Liver (tissue), 9 donors: ENCODE results near the gene GPA33. TPM values are rescaled to one million over a fixed set of nuclear protein-coding genes. Genes with fewer than 3 reads are reported as not detected.

Source experiments
- DNase-seq: peaks from one replicate; pipeline ENCODE4 v3.0.0-alpha.2; 2017; ENCODE audit warnings: low spot score
- H3K27ac ChIP-seq, 2 donors: one replicate each; pipeline ENCODE4 v1.7.0; 2013; ENCODE audit warnings: inconsistent platforms in 2 of 2, low read length in 2 of 2, control low read depth in 1 of 2, low read depth in 1 of 2, mild to moderate bottlenecking in 1 of 2
- H3K27me3 ChIP-seq, 4 donors: one replicate each; pipeline versions ENCODE4 v1.6.1 to v1.7.0; 2013; ENCODE audit warnings: low read length in 3 of 4, inconsistent platforms in 1 of 4, mild to moderate bottlenecking in 1 of 4, moderate library complexity in 1 of 4; ENCODE audit not compliant: control insufficient read depth in 4 of 4, insufficient read depth in 4 of 4
- H3K36me3 ChIP-seq, 4 donors: one replicate each; pipeline versions ENCODE4 v1.6.1 to v1.7.0; 2013; ENCODE audit warnings: low read length in 3 of 4, mild to moderate bottlenecking in 3 of 4, low read depth in 1 of 4, moderate library complexity in 1 of 4; ENCODE audit not compliant: control insufficient read depth in 4 of 4, insufficient read depth in 3 of 4
- H3K4me1 ChIP-seq, 4 donors: one replicate each; pipeline versions ENCODE4 v1.6.1 to v1.7.0; 2013; ENCODE audit warnings: low read length in 3 of 4, mild to moderate bottlenecking in 3 of 4, moderate library complexity in 1 of 4; ENCODE audit not compliant: control insufficient read depth in 4 of 4, insufficient read depth in 4 of 4
- H3K4me3 ChIP-seq, 3 donors: one replicate each; pipeline versions ENCODE4 v1.6.1 to v1.7.0; 2013; ENCODE audit warnings: low read length in 3 of 3, control low read depth in 1 of 3, low read depth in 1 of 3, mild to moderate bottlenecking in 1 of 3
- H3K9ac ChIP-seq, 2 donors: one replicate each; pipeline ENCODE4 v1.7.0; 2013; ENCODE audit warnings: low read length in 2 of 2, mild to moderate bottlenecking in 2 of 2, moderate library complexity in 2 of 2, control low read depth in 1 of 2, low read depth in 1 of 2
- H3K9me3 ChIP-seq, 4 donors: one replicate each; pipeline versions ENCODE4 v1.6.1 to v1.7.0; 2013; ENCODE audit warnings: low read length in 3 of 4; ENCODE audit not compliant: control insufficient read depth in 4 of 4
- ATF3 ChIP-seq: IDR thresholded peaks from 2 replicates; pipeline ENCODE4 v1.6.1; 2016; ENCODE audit warnings: antibody characterized with exemption
- CTCF ChIP-seq: fragments of 150-350 bp; IDR thresholded peaks from 2 replicates; pipeline ENCODE4 v1.5.1; 2017; ENCODE audit warnings: improper control_type of control experiment, low read depth, low read length; ENCODE audit not compliant: missing input control
- EGR1 ChIP-seq, 2 donors: IDR thresholded peaks; 2 replicates each; pipeline ENCODE4 v1.6.1; 2016 to 2018; ENCODE audit warnings: antibody characterized with exemption in 2 of 2, low read depth in 2 of 2
- FOXA1 ChIP-seq: IDR thresholded peaks from 2 replicates; pipeline ENCODE4 v1.6.1; 2016; ENCODE audit warnings: antibody characterized with exemption
- FOXA2 ChIP-seq: IDR thresholded peaks from 2 replicates; pipeline ENCODE4 v1.6.1; 2016; ENCODE audit warnings: antibody characterized with exemption
- GABPA ChIP-seq, 2 donors: IDR thresholded peaks in 1 of 2; conservative IDR thresholded peaks in 1 of 2; 2 replicates each; pipeline ENCODE4 v1.6.1; 2016; ENCODE audit warnings: antibody characterized with exemption in 2 of 2, mild to moderate bottlenecking in 1 of 2, moderate library complexity in 1 of 2
- HNF4A ChIP-seq, 2 donors: conservative IDR thresholded peaks; 2 replicates each; pipeline ENCODE4 v1.6.1; 2016; ENCODE audit warnings: antibody characterized with exemption in 2 of 2, mild to moderate bottlenecking in 2 of 2
- HNF4G ChIP-seq: IDR thresholded peaks from 2 replicates; pipeline ENCODE4 v1.6.1; 2016; ENCODE audit warnings: antibody characterized with exemption
- JUND ChIP-seq, 2 donors: IDR thresholded peaks; 2 replicates each; pipeline ENCODE4 v1.6.1; 2016; ENCODE audit warnings: antibody characterized with exemption in 2 of 2
- MAX ChIP-seq: IDR thresholded peaks from 2 replicates; pipeline ENCODE4 v1.6.1; 2016; ENCODE audit warnings: antibody characterized with exemption
- NR2F2 ChIP-seq: IDR thresholded peaks from 2 replicates; pipeline ENCODE4 v1.6.1; 2016; ENCODE audit warnings: antibody characterized with exemption
- RAD21 ChIP-seq, 2 donors: IDR thresholded peaks; 2 replicates each; pipeline ENCODE4 v1.6.1; 2016; ENCODE audit warnings: antibody characterized with exemption in 2 of 2, mild to moderate bottlenecking in 2 of 2
- RXRA ChIP-seq, 2 donors: IDR thresholded peaks; 2 replicates each; pipeline ENCODE4 v1.6.1; 2017 to 2018; ENCODE audit warnings: antibody characterized with exemption in 2 of 2, mild to moderate bottlenecking in 1 of 2
- SP1 ChIP-seq: IDR thresholded peaks from 2 replicates; pipeline ENCODE4 v1.6.1; 2018; ENCODE audit warnings: antibody characterized with exemption, mild to moderate bottlenecking
- TAF1 ChIP-seq: conservative IDR thresholded peaks from 2 replicates; pipeline ENCODE4 v1.6.1; 2016; ENCODE audit warnings: antibody characterized with exemption, mild to moderate bottlenecking
- YY1 ChIP-seq: IDR thresholded peaks from 2 replicates; pipeline ENCODE4 v1.6.1; 2016; ENCODE audit warnings: antibody characterized with exemption, mild to moderate bottlenecking
- WGBS: extraction: QIAGEN DNeasy Blood & Tissue Kit; methylation state at CpG from one replicate; pipeline ENCODE4 v1.1.7; 2013; 5-methylcytosine and 5-hydroxymethylcytosine counted together
- polyA plus RNA-seq, 2 donors: library from polyadenylated mRNA; stranded (reverse) in 1 of 2; unstranded in 1 of 2; fragments of 200-250 nt in 1 of 2; fragments of >200 nt in 1 of 2; fragmentation: Nextera tagmentation in 1 of 2; extraction: Ambion mirVana in 1 of 2; gene quantifications; one replicate each; pipeline versions ENCODE4 v1.2.1 to v1.2.3, GENCODE V29; 2013 to 2015
- total RNA-seq, 2 donors: library from RNA; depleted of rRNA; stranded (reverse); fragments of >200 nt; gene quantifications; one replicate each; pipeline ENCODE4 v1.2.3, GENCODE V29; 2014
- TF ChIP-seq, protein P1 (sequence below): IDR thresholded peaks from 2 replicates; pipeline ENCODE4 v1.6.1; 2016; ENCODE audit warnings: antibody characterized with exemption
- TF ChIP-seq, protein P2 (sequence below): IDR thresholded peaks from 2 replicates; pipeline ENCODE4 v1.6.1; 2016; ENCODE audit warnings: antibody characterized with exemption, mild to moderate bottlenecking
- donor health status: healthy.
- donor health status: healthy.
- donor health status: healthy.
- donor health status: healthy.
- donor health status: healthy.

The GPA33 gene
- total and polyA plus RNA-seq, 4 donors: 0.03 to 0.19 (median 0.08) TPM; not detected in 1

- Histone ChIP-seq H3K36me3 (no peaks in the 10 kb centered on the region), H3K9ac (no peak overlapping the region), H3K4me3 (no peak overlapping the region), H3K4me1 (peaks cover 0 to 5% (median 1%) of the 10 kb centered on the region in 4 donors), H3K27ac (no peak overlapping the region), H3K27me3 (no peaks in the 10 kb centered on the region), H3K9me3 (no peaks in the 10 kb centered on the region)
- TF ChIP-seq JUND (IDR thresholded peaks at IDR 0.05) (no peak), NR2F2 (no peak), YY1 (no peak), GABPA (IDR thresholded peaks at IDR 0.05 in 1 of 2, conservative IDR thresholded peaks at IDR 0.05 in 1 of 2) (no peak), ATF3 (no peak), RXRA (IDR thresholded peaks at IDR 0.05) (no peak), HNF4A (conservative IDR thresholded peaks at IDR 0.05) (no peak), MAX (no peak)
- TF ChIP-seq, protein P1, sequence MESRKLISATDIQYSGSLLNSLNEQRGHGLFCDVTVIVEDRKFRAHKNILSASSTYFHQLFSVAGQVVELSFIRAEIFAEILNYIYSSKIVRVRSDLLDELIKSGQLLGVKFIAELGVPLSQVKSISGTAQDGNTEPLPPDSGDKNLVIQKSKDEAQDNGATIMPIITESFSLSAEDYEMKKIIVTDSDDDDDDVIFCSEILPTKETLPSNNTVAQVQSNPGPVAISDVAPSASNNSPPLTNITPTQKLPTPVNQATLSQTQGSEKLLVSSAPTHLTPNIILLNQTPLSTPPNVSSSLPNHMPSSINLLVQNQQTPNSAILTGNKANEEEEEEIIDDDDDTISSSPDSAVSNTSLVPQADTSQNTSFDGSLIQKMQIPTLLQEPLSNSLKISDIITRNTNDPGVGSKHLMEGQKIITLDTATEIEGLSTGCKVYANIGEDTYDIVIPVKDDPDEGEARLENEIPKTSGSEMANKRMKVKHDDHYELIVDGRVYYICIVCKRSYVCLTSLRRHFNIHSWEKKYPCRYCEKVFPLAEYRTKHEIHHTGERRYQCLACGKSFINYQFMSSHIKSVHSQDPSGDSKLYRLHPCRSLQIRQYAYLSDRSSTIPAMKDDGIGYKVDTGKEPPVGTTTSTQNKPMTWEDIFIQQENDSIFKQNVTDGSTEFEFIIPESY: no peak
- WGBS: 78% methylated on average over 10 of the region's 10 CpGs
- no peak for DNase-seq
Observed at GRCh38 chr1:167060141-167061072, 29.8 kb downstream of the GPA33 start.

DNA sequence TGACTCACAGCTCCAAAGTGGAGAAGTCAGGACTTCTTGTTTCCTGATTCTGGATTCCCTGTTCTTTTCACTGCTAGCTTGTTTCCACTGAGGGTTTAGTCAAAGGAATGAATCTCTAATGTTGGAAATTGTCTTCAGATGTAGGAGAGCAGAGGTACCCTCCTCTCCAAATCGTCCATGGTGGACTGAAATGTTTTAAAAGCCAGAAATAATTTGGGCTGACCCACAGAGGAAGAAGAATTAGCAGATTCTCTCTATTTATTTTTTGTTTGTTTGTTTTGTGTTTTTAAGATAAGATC is 30.4 kb downstream of the GPA33 start:
- Histone ChIP-seq H3K9ac (no peak overlapping the region), H3K4me1 (peaks cover 0 to 5% (median 1%) of the 10 kb centered on the region in 4 donors), H3K36me3 (no peaks in the 10 kb centered on the region), H3K27ac (no peak overlapping the region), H3K27me3 (no peaks in the 10 kb centered on the region), H3K4me3 (no peak overlapping the region), H3K9me3 (no peaks in the 10 kb centered on the region)
- WGBS: 32% methylated on average over 1 of the region's 1 CpG
- no peak for TF ChIP-seq MAX
- no peak for TF ChIP-seq RXRA (IDR thresholded peaks at IDR 0.05)
- TF ChIP-seq EGR1 (IDR thresholded peaks at IDR 0.05; ENCODE audit: low read depth in 2 of 2): no peak
- TF ChIP-seq FOXA1: no peak
- TF ChIP-seq, protein P1: no peak
- no peak for TF ChIP-seq HNF4G
- no peak for TF ChIP-seq CTCF
- TF ChIP-seq RAD21 (IDR thresholded peaks at IDR 0.05): no peak
- no peak for TF ChIP-seq NR2F2
- no peak for TF ChIP-seq GABPA (IDR thresholded peaks at IDR 0.05 in 1 of 2, conservative IDR thresholded peaks at IDR 0.05 in 1 of 2)
- no peak for TF ChIP-seq FOXA2
- TF ChIP-seq, protein P2, sequence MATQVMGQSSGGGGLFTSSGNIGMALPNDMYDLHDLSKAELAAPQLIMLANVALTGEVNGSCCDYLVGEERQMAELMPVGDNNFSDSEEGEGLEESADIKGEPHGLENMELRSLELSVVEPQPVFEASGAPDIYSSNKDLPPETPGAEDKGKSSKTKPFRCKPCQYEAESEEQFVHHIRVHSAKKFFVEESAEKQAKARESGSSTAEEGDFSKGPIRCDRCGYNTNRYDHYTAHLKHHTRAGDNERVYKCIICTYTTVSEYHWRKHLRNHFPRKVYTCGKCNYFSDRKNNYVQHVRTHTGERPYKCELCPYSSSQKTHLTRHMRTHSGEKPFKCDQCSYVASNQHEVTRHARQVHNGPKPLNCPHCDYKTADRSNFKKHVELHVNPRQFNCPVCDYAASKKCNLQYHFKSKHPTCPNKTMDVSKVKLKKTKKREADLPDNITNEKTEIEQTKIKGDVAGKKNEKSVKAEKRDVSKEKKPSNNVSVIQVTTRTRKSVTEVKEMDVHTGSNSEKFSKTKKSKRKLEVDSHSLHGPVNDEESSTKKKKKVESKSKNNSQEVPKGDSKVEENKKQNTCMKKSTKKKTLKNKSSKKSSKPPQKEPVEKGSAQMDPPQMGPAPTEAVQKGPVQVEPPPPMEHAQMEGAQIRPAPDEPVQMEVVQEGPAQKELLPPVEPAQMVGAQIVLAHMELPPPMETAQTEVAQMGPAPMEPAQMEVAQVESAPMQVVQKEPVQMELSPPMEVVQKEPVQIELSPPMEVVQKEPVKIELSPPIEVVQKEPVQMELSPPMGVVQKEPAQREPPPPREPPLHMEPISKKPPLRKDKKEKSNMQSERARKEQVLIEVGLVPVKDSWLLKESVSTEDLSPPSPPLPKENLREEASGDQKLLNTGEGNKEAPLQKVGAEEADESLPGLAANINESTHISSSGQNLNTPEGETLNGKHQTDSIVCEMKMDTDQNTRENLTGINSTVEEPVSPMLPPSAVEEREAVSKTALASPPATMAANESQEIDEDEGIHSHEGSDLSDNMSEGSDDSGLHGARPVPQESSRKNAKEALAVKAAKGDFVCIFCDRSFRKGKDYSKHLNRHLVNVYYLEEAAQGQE: no peak
- TF ChIP-seq YY1: no peak
- TF ChIP-seq SP1: no peak
- no peak for TF ChIP-seq ATF3
- TF ChIP-seq TAF1: no peak
- no peak for TF ChIP-seq HNF4A (conservative IDR thresholded peaks at IDR 0.05)
- TF ChIP-seq JUND (IDR thresholded peaks at IDR 0.05): no peak
- no peak for DNase-seq
